GM23338 (cell line): Measurements from ENCODE around the gene CNTRL. TPM values are rescaled to one million over a fixed set of nuclear protein-coding genes. Genes with fewer than 3 reads are reported as not detected.

Experiments
- ATAC-seq: fragments of 200-7000 bp; cut with Tn5 transposase; 3 replicates; pipeline ENCODE4 v1.9.1; 2020
- DNase-seq: peaks from one replicate; pipeline ENCODE4 v3.0.0-alpha.2; 2015; ENCODE audit warnings: low spot score
- H2AFZ ChIP-seq: fragments of 200-600 bp; sonication (generic); 2 replicates; pipeline ENCODE4 v1.8.0; 2016; ENCODE audit warnings: antibody characterized with exemption, mild to moderate bottlenecking, moderate library complexity
- H3F3A ChIP-seq: fragments of 200-600 bp; sonication (generic); replicated peaks from 2 replicates; pipeline ENCODE4 v1.8.0; 2017; ENCODE audit warnings: antibody characterized with exemption, mixed run types, low read depth
- H3K27ac ChIP-seq: fragments of 200-600 bp; sonication (generic); 2 replicates; pipeline ENCODE4 v1.6.1; 2016; ENCODE audit warnings: low read depth
- H3K27me3 ChIP-seq: fragments of 200-600 bp; sonication (generic); 2 replicates; pipeline ENCODE4 v1.8.0; 2016; ENCODE audit warnings: mild to moderate bottlenecking, mixed run types, moderate library complexity; ENCODE audit not compliant: insufficient read depth
- H3K36me3 ChIP-seq: fragments of 200-600 bp; sonication (generic); 2 replicates; pipeline ENCODE4 v1.8.0; 2016; ENCODE audit warnings: mild to moderate bottlenecking; ENCODE audit not compliant: insufficient read depth
- H3K4me1 ChIP-seq: fragments of 200-600 bp; sonication (generic); 2 replicates; pipeline ENCODE4 v1.8.0; 2016; ENCODE audit warnings: mild to moderate bottlenecking, moderate library complexity; ENCODE audit not compliant: insufficient read depth
- H3K4me2 ChIP-seq: fragments of 200-600 bp; sonication (generic); 2 replicates; pipeline ENCODE4 v1.7.1; 2017; ENCODE audit warnings: mixed run types
- H3K4me3 ChIP-seq: fragments of 200-600 bp; sonication (generic); 2 replicates; pipeline ENCODE4 v1.6.1; 2016; ENCODE audit warnings: mixed run types
- H3K79me2 ChIP-seq: fragments of 200-600 bp; sonication (generic); replicated peaks from 2 replicates; pipeline ENCODE4 v1.8.0; 2017; ENCODE audit warnings: mild to moderate bottlenecking; ENCODE audit not compliant: insufficient read depth
- H3K9me2 ChIP-seq: fragments of 200-600 bp; sonication (generic); 2 replicates; pipeline ENCODE4 v1.8.0; 2017; ENCODE audit not compliant: insufficient read depth
- H4K20me1 ChIP-seq: fragments of 200-600 bp; sonication (generic); replicated peaks from 2 replicates; pipeline ENCODE4 v1.8.0; 2017; ENCODE audit warnings: mild to moderate bottlenecking; ENCODE audit not compliant: insufficient read depth
- H3K27ac Mint-ChIP-seq: 2 replicates; pipeline ENCODE4 v1.8.0; 2020; ENCODE audit warnings: inconsistent platforms, mild to moderate bottlenecking, moderate library complexity, mixed read lengths
- H3K27me3 Mint-ChIP-seq: 3 replicates; pipeline ENCODE4 v1.8.0; 2022; ENCODE audit warnings: low read depth, mild to moderate bottlenecking, moderate library complexity, mixed read lengths, inconsistent platforms; ENCODE audit not compliant: insufficient read depth, poor library complexity
- H3K36me3 Mint-ChIP-seq: 3 replicates; pipeline ENCODE4 v1.8.0; 2021; ENCODE audit warnings: low read depth, mild to moderate bottlenecking, inconsistent platforms, moderate library complexity, mixed read lengths
- H3K4me1 Mint-ChIP-seq: 3 replicates; pipeline ENCODE4 v1.8.0; 2020; ENCODE audit warnings: mild to moderate bottlenecking, inconsistent platforms, mixed read lengths
- H3K4me3 Mint-ChIP-seq: 3 replicates; pipeline ENCODE4 v1.8.0; 2021; ENCODE audit warnings: moderate library complexity, mild to moderate bottlenecking, inconsistent platforms, mixed read lengths
- H3K9me3 Mint-ChIP-seq: 3 replicates; pipeline ENCODE4 v1.8.0; 2020; ENCODE audit warnings: moderate library complexity, mild to moderate bottlenecking, inconsistent platforms, mixed read lengths
- CREB1 ChIP-seq: fragments of 250-450 bp; sonication (Bioruptor Pico); IDR thresholded peaks from 2 replicates; pipeline ENCODE4 v1.5.0; 2020; ENCODE audit warnings: low read depth, mild to moderate bottlenecking, moderate library complexity
- ETS1 ChIP-seq: IDR thresholded peaks from 2 replicates; pipeline ENCODE4 v1.6.1; 2016; ENCODE audit warnings: antibody characterized with exemption
- EZH2 ChIP-seq: fragments of 200-600 bp; sonication (generic); IDR thresholded peaks from one replicate; pipeline ENCODE4 v1.8.0; 2017; ENCODE audit warnings: antibody characterized with exemption, mild to moderate bottlenecking, low read depth; ENCODE audit not compliant: unreplicated experiment
- EZH2phosphoT487 ChIP-seq: fragments of 200-600 bp; sonication (generic); IDR thresholded peaks from one replicate; pipeline ENCODE4 v1.8.1; 2018; ENCODE audit warnings: antibody characterized with exemption; ENCODE audit not compliant: unreplicated experiment
- JUNB ChIP-seq: IDR thresholded peaks from one replicate; pipeline ENCODE4 v1.6.1; 2016; ENCODE audit warnings: antibody characterized with exemption; ENCODE audit not compliant: unreplicated experiment
- NANOG ChIP-seq: IDR thresholded peaks from 2 replicates; pipeline ENCODE4 v1.6.1; 2016; ENCODE audit warnings: antibody characterized with exemption, borderline replicate concordance
- POLR2AphosphoS5 ChIP-seq: IDR thresholded peaks from 2 replicates; pipeline ENCODE4 v1.6.1; 2016; ENCODE audit warnings: antibody characterized with exemption, low read depth
- STAT1 ChIP-seq: IDR thresholded peaks from one replicate; pipeline ENCODE4 v1.6.1; 2016; ENCODE audit warnings: antibody characterized with exemption; ENCODE audit not compliant: unreplicated experiment
- ZNF114 ChIP-seq: fragments of 250-450 bp; sonication (Bioruptor Pico); IDR thresholded peaks from 2 replicates; pipeline ENCODE4 v1.5.0; 2020; ENCODE audit warnings: mild to moderate bottlenecking, moderate library complexity
- ZNF331 ChIP-seq: fragments of 250-450 bp; sonication (Bioruptor Pico); IDR thresholded peaks from 2 replicates; pipeline ENCODE4 v1.5.0; 2020; ENCODE audit warnings: low read depth, mild to moderate bottlenecking, moderate library complexity
- ZNF462 ChIP-seq: fragments of 250-450 bp; sonication (Bioruptor Pico); IDR thresholded peaks from 2 replicates; pipeline ENCODE4 v1.5.0; 2020; ENCODE audit warnings: mild to moderate bottlenecking, moderate library complexity
- polyA plus RNA-seq: library from polyadenylated mRNA; unstranded; fragments of >200 nt; fragmentation: Nextera tagmentation; extraction: Ambion mirVana; gene quantifications from 2 replicates; pipeline ENCODE4 v1.2.1, GENCODE V29; 2016
- total RNA-seq: library from RNA; depleted of rRNA; stranded (reverse); fragments of >200 nt; shearing (Covaris generic); gene quantifications from 2 replicates; pipeline ENCODE4 v1.2.3, GENCODE V29; 2014
- TF ChIP-seq, protein P1 (sequence below), 2 experiments: fragments of 200-600 bp in 1 of 2; sonication (generic) in 1 of 2; conservative IDR thresholded peaks; 2 replicates each; pipeline versions ENCODE4 v1.5.1 to v1.6.1; 2016 to 2017; ENCODE audit warnings: antibody characterized with exemption in 2 of 2, low read depth in 2 of 2, mild to moderate bottlenecking in 2 of 2, moderate library complexity in 1 of 2

CNTRL gene
- total and polyA plus RNA-seq, 2 experiments from 2014 or later: 9.2 to 11.7 TPM

DNA sequence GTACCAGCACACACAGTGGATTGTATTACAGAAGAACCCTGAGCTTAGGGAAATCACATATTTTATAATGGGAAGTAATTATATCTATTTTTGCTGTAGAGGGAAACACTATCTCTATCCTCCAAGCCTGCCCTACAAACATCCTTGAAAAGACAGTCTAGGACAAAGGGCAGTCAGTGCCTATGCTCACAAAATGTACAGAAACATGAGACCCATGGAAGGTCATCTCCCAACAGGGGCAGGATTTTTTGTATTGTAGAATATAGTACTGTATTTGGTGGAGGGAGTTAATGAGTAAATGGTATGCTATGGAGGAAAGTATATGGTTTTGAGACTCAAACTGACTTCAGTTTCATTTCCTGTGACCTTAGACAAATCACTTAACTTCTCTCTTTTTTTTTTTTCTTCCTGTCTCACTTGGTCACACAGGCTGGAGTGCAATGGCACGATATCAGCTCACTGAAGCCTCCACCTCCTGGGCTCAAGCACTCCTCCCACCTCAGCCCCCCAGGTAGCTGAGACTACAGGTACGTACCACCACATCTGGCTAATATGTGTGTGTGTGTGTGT is 132.7 kb downstream of the CNTRL start:
- H3K27me3 Mint-ChIP-seq: peaks cover under 1% of the 10 kb centered on the region
- no peaks in the 10 kb centered on the region for H3K27me3 ChIP-seq
- no peaks in the 10 kb centered on the region for H3F3A ChIP-seq
- H3K4me1 Mint-ChIP-seq: peaks cover 15% of the 10 kb centered on the region; the same call in 2 of the 3 replicates
- no peak overlapping the region for H2AFZ ChIP-seq
- H3K79me2 ChIP-seq: no peaks in the 10 kb centered on the region
- peaks cover 9% of the 10 kb centered on the region for H3K4me1 ChIP-seq
- H3K4me3 Mint-ChIP-seq: no peak overlapping the region
- no peaks in the 10 kb centered on the region; the same call in 2 of the 3 replicates for H3K9me3 Mint-ChIP-seq
- no peak overlapping the region for H3K27ac ChIP-seq
- H4K20me1 ChIP-seq: no peaks in the 10 kb centered on the region
- no peaks in the 10 kb centered on the region; the same call in 2 of the 3 replicates for H3K36me3 Mint-ChIP-seq
- no peaks in the 10 kb centered on the region for H3K9me2 ChIP-seq
- no peak overlapping the region for H3K4me2 ChIP-seq
- ATAC-seq: no peak
- no peak overlapping the region for H3K27ac Mint-ChIP-seq
- H3K4me3 ChIP-seq: no peak overlapping the region
- no peaks in the 10 kb centered on the region for H3K36me3 ChIP-seq
- TF ChIP-seq ZNF114 (CRISPR knock-in tag) (no peak), POLR2AphosphoS5 (no peak), STAT1 (no peak), JUNB (no peak), CREB1 (no peak)
- DNase-seq: no peak

DNA sequence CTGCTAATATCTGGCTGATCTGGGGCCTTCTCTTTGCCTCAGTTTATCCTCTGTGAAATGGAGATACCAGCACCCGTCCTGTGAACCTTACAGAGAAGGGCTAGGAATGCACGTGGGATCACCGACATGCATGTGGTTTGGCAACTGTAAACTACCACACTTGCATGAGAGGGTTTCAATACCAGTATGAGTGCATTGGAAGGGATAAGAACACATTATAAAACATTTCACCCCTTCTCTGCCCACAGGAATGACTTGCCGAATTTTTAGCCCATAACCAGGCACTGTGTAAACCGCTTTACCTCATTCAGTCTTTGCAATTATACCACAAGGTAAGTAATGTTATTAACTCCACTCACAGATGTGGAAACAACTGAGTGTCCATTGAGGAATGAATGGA is 135.8 kb downstream of the CNTRL start:
- DNase-seq (no peak), ATAC-seq (no peak)
- Histone ChIP-seq H3K27me3 (no peaks in the 10 kb centered on the region), H3K4me3 (no peak overlapping the region), H3K4me1 (peaks cover 17% of the 10 kb centered on the region), H3K27ac (no peak overlapping the region), H2AFZ (no peak overlapping the region), H3K36me3 (no peaks in the 10 kb centered on the region), H3K4me2 (no peak overlapping the region), H3K9me2 (no peaks in the 10 kb centered on the region), H3K79me2 (no peaks in the 10 kb centered on the region), H4K20me1 (no peaks in the 10 kb centered on the region), H3F3A (no peaks in the 10 kb centered on the region)
- Mint-ChIP-seq H3K36me3 (no peaks in the 10 kb centered on the region), H3K4me1 (peaks cover 24% of the 10 kb centered on the region), H3K9me3 (no peaks in the 10 kb centered on the region), H3K27ac (no peak overlapping the region), H3K4me3 (no peak overlapping the region), H3K27me3 (no peaks in the 10 kb centered on the region)
- TF ChIP-seq JUNB: no peak
- TF ChIP-seq, protein P1, sequence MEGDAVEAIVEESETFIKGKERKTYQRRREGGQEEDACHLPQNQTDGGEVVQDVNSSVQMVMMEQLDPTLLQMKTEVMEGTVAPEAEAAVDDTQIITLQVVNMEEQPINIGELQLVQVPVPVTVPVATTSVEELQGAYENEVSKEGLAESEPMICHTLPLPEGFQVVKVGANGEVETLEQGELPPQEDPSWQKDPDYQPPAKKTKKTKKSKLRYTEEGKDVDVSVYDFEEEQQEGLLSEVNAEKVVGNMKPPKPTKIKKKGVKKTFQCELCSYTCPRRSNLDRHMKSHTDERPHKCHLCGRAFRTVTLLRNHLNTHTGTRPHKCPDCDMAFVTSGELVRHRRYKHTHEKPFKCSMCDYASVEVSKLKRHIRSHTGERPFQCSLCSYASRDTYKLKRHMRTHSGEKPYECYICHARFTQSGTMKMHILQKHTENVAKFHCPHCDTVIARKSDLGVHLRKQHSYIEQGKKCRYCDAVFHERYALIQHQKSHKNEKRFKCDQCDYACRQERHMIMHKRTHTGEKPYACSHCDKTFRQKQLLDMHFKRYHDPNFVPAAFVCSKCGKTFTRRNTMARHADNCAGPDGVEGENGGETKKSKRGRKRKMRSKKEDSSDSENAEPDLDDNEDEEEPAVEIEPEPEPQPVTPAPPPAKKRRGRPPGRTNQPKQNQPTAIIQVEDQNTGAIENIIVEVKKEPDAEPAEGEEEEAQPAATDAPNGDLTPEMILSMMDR (conservative IDR thresholded peaks at IDR 0.05; ENCODE audit: low read depth in 2 of 2): no peak
- no peak for TF ChIP-seq EZH2
- TF ChIP-seq ZNF114 (CRISPR knock-in tag): no peak
- TF ChIP-seq EZH2phosphoT487: no peak
- no peak for TF ChIP-seq ZNF331
- no peak for TF ChIP-seq ETS1
- no peak for TF ChIP-seq POLR2AphosphoS5
- TF ChIP-seq STAT1: no peak
- TF ChIP-seq NANOG: no peak
- TF ChIP-seq CREB1: no peak
- no peak for TF ChIP-seq ZNF462
